HepG2 (cell line): ENCODE measurements around the gene CDH1. TPM values are rescaled to one million over a fixed set of nuclear protein-coding genes. Genes with fewer than 3 reads are reported as not detected.

Experiments used
- CBX2 ChIP-seq, 2 experiments: fragments of 200-600 bp in 1 of 2; sonication (generic); formaldehyde crosslinking in 1 of 2; IDR thresholded peaks; 2 replicates each; pipeline versions ENCODE4 v1.7.0 to v1.8.1; 2018 to 2022; ENCODE audit warnings: low read depth in 2 of 2, low read length in 1 of 2, mild to moderate bottlenecking in 1 of 2, missing genetic modification reagents in 1 of 2
- CHD2 ChIP-seq: IDR thresholded peaks from 2 replicates; pipeline ENCODE4 v1.6.1; 2011; ENCODE audit warnings: low read depth, low read length, improper control_type of control experiment
- E2F1 ChIP-seq: sonication (generic); formaldehyde crosslinking; IDR thresholded peaks from 2 replicates; pipeline ENCODE4 v1.5.0; 2020; ENCODE audit warnings: missing genetic modification reagents
- FOSL2 ChIP-seq: sonication (generic); formaldehyde crosslinking; IDR thresholded peaks from 2 replicates; pipeline ENCODE4 v1.4.0; 2020; ENCODE audit warnings: missing genetic modification reagents
- FOXA3 ChIP-seq: IDR thresholded peaks from 2 replicates; pipeline ENCODE4 v1.6.1; 2016; ENCODE audit warnings: missing genetic modification reagents, missing compliant biosample characterization
- GZF1 ChIP-seq: sonication (generic); formaldehyde crosslinking; IDR thresholded peaks from 2 replicates; pipeline ENCODE4 v1.5.1; 2020; ENCODE audit warnings: mild to moderate bottlenecking, missing genetic modification reagents
- HNF4A ChIP-seq: sonication (generic); formaldehyde crosslinking; IDR thresholded peaks from 2 replicates; pipeline ENCODE4 v1.4.0; 2020; ENCODE audit warnings: missing genetic modification reagents
- MXD4 ChIP-seq: IDR thresholded peaks from 2 replicates; pipeline ENCODE4 v1.6.1; 2016; ENCODE audit warnings: mild to moderate bottlenecking, missing biosample characterization, missing genetic modification reagents
- NFYB ChIP-seq: sonication (generic); formaldehyde crosslinking; IDR thresholded peaks from 2 replicates; pipeline ENCODE4 v1.4.0; 2020; ENCODE audit warnings: missing genetic modification reagents
- NR2C2 ChIP-seq: sonication (generic); formaldehyde crosslinking; IDR thresholded peaks from 2 replicates; pipeline ENCODE4 v1.4.0; 2020; ENCODE audit warnings: missing genetic modification reagents, mild to moderate bottlenecking, moderate library complexity, borderline replicate concordance
- PATZ1 ChIP-seq: sonication (generic); formaldehyde crosslinking; IDR thresholded peaks from 2 replicates; pipeline ENCODE4 v1.4.0; 2020; ENCODE audit warnings: missing genetic modification reagents
- PRPF4 ChIP-seq: fragments of 200-400 bp; formaldehyde crosslinking; IDR thresholded peaks from 2 replicates; pipeline ENCODE4 v1.6.1; 2016; ENCODE audit warnings: low read length, low read depth; ENCODE audit not compliant: poor library complexity, severe bottlenecking
- RXRA ChIP-seq: sonication (generic); formaldehyde crosslinking; IDR thresholded peaks from 2 replicates; pipeline ENCODE4 v1.5.1; 2020; ENCODE audit warnings: missing genetic modification reagents
- SALL1 ChIP-seq: sonication (generic); formaldehyde crosslinking; IDR thresholded peaks from 2 replicates; pipeline ENCODE4 v1.8.0; 2022; ENCODE audit warnings: mild to moderate bottlenecking, missing genetic modification reagents
- SMYD3 ChIP-seq: sonication (generic); formaldehyde crosslinking; IDR thresholded peaks from 2 replicates; pipeline ENCODE4 v1.8.1; 2023; ENCODE audit warnings: mild to moderate bottlenecking, missing genetic modification reagents
- THRA ChIP-seq: sonication (generic); formaldehyde crosslinking; IDR thresholded peaks from 2 replicates; pipeline ENCODE4 v1.4.0; 2020; ENCODE audit warnings: missing genetic modification reagents, borderline replicate concordance
- ZBTB7A ChIP-seq: sonication (generic); formaldehyde crosslinking; IDR thresholded peaks from 2 replicates; pipeline ENCODE4 v1.8.0; 2022; ENCODE audit warnings: mild to moderate bottlenecking, missing genetic modification reagents
- ZBTB7B ChIP-seq: sonication (generic); formaldehyde crosslinking; IDR thresholded peaks from 2 replicates; pipeline ENCODE4 v1.4.0; 2020; ENCODE audit warnings: missing genetic modification reagents
- ZFP36L2 ChIP-seq: sonication (generic); formaldehyde crosslinking; IDR thresholded peaks from 2 replicates; pipeline ENCODE4 v1.4.0; 2020; ENCODE audit warnings: missing genetic modification reagents
- ZMYM4 ChIP-seq: sonication (generic); formaldehyde crosslinking; IDR thresholded peaks from 2 replicates; pipeline ENCODE4 v1.8.1; 2023; ENCODE audit warnings: mild to moderate bottlenecking, missing genetic modification reagents
- ZNF205 ChIP-seq: IDR thresholded peaks from 2 replicates; pipeline ENCODE4 v1.6.1; 2018; ENCODE audit warnings: missing biosample characterization, missing genetic modification reagents
- ZNF260 ChIP-seq: sonication (generic); formaldehyde crosslinking; IDR thresholded peaks from 2 replicates; pipeline ENCODE4 v1.4.0; 2020; ENCODE audit warnings: missing genetic modification reagents, low read depth, mild to moderate bottlenecking, borderline replicate concordance
- ZNF350 ChIP-seq: sonication (generic); formaldehyde crosslinking; IDR thresholded peaks from 2 replicates; pipeline ENCODE4 v1.4.0; 2020; ENCODE audit warnings: mild to moderate bottlenecking, low read depth, missing genetic modification reagents, borderline replicate concordance
- ZNF441 ChIP-seq: sonication (generic); formaldehyde crosslinking; IDR thresholded peaks from 2 replicates; pipeline ENCODE4 v1.7.0; 2021; ENCODE audit warnings: missing genetic modification reagents, borderline replicate concordance
- ZNF510 ChIP-seq: sonication (generic); formaldehyde crosslinking; IDR thresholded peaks from 2 replicates; pipeline ENCODE4 v1.4.0; 2020; ENCODE audit warnings: low read depth, mild to moderate bottlenecking, missing genetic modification reagents
- ZNF652 ChIP-seq: IDR thresholded peaks from 2 replicates; pipeline ENCODE4 v1.6.1; 2016; ENCODE audit warnings: low read depth, borderline replicate concordance
- ZNF747 ChIP-seq: sonication (generic); formaldehyde crosslinking; IDR thresholded peaks from 2 replicates; pipeline ENCODE4 v1.8.1; 2023; ENCODE audit warnings: missing genetic modification reagents, mild to moderate bottlenecking, borderline replicate concordance
- ZNF761 ChIP-seq: sonication (generic); formaldehyde crosslinking; conservative IDR thresholded peaks from 2 replicates; pipeline ENCODE4 v1.4.0; 2020; ENCODE audit warnings: mild to moderate bottlenecking, missing genetic modification reagents
- polyA plus RNA-seq, 8 experiments: library from polyadenylated mRNA; depleted of rRNA in 3 of 8; stranded (reverse) in 7 of 8; unstranded in 1 of 8; fragments of >200 nt; fragmentation: Illumina TruSeq in 4 of 8; extraction: Trizol in 4 of 8; gene quantifications; 2 replicates each; pipeline versions ENCODE4 v1.2.1 to v1.2.3, GENCODE V29; 2011 to 2016; ENCODE audit warnings: low read depth in 4 of 8, missing spikeins in 1 of 8, mixed read lengths in 1 of 8; ENCODE audit not compliant: insufficient read depth in 1 of 8
- total RNA-seq, 5 experiments: library from RNA; depleted of rRNA; stranded (reverse); fragments of >200 nt; fragmentation: Illumina TruSeq; extraction: Trizol; gene quantifications; 2 replicates each; pipeline ENCODE4 v1.2.3, GENCODE V29; 2016; ENCODE audit warnings: low read depth in 1 of 5

The CDH1 gene
- total and polyA plus RNA-seq, 2 of the 13 experiments (the other 11 are each of a cell fraction or from before 2014, with no cell fraction given), result 0.95 to 9.8 TPM

GRCh38 chr16:68715471-68715870 lies 21.6 kb upstream of the CDH1 start (continued):
- no peak for TF ChIP-seq PRPF4
- TF ChIP-seq HNF4A (CRISPR knock-in tag), result peak; percentile 38; the same call in 1 of the 2 replicates
- TF ChIP-seq ZFP36L2 (CRISPR knock-in tag), result no peak
- no peak for TF ChIP-seq NFYB (CRISPR knock-in tag)
- no peak for TF ChIP-seq ZNF205 (CRISPR knock-in tag)
- TF ChIP-seq ZNF350, result no peak
- peak; percentile 42; the same call in 1 of the 2 replicates for TF ChIP-seq ZNF441
- TF ChIP-seq SMYD3 (CRISPR knock-in tag), result no peak
- TF ChIP-seq THRA (CRISPR knock-in tag), result no peak
- TF ChIP-seq ZBTB7B (CRISPR knock-in tag), result peak; percentile 54; the same call in 1 of the 2 replicates
- TF ChIP-seq FOSL2 (CRISPR knock-in tag), result 0 out of 2 replicates have a peak, but pooled peaks have one; percentile 8
- TF ChIP-seq ZBTB7A (CRISPR knock-in tag), result peak; percentile 20; the same call in 1 of the 2 replicates
- TF ChIP-seq ZNF747 (CRISPR knock-in tag), result no peak
- no peak for TF ChIP-seq ZNF761 (CRISPR knock-in tag)
- no peak for TF ChIP-seq NR2C2 (CRISPR knock-in tag)
- TF ChIP-seq GZF1 (CRISPR knock-in tag), result no peak
- peak; percentile 76 for TF ChIP-seq SALL1 (CRISPR knock-in tag)
- TF ChIP-seq E2F1 (CRISPR knock-in tag), result no peak
- peak; percentile 62; the same call in 1 of the 2 replicates for TF ChIP-seq ZNF652 (CRISPR knock-in tag)
- TF ChIP-seq PATZ1 (CRISPR knock-in tag), result peak; percentile 26; the same call in 1 of the 2 replicates
- no peak; the same call in 1 of the 2 replicates for TF ChIP-seq RXRA (CRISPR knock-in tag)
- TF ChIP-seq FOXA3 (CRISPR knock-in tag), result peak; percentile 20
- no peak for TF ChIP-seq ZMYM4
- no peak for TF ChIP-seq ZNF510 (CRISPR knock-in tag)
- TF ChIP-seq MXD4 (CRISPR knock-in tag), result no peak
- TF ChIP-seq ZNF260 (CRISPR knock-in tag), result no peak
- TF ChIP-seq CHD2, result no peak
- TF ChIP-seq CBX2 (IDR thresholded peaks at IDR 0.05; ENCODE audit: low read depth, low read length), result no peak
- TF ChIP-seq CBX2 (CRISPR knock-in tag; IDR thresholded peaks at IDR 0.05; ENCODE audit: low read depth), result no peak
